RPMI8226 (cell line): ENCODE results near the gene LGI4.
"Not testable (repeated sequence)": the region's sequence is repeated elsewhere in the genome, so short reads cannot be mapped to it uniquely, and the experiment has no call there.

ENCODE experiments used
- DNase-seq: peaks from one replicate; pipeline ENCODE4 v3.0.0-alpha.2; 2015

The LGI4 gene

DNA sequence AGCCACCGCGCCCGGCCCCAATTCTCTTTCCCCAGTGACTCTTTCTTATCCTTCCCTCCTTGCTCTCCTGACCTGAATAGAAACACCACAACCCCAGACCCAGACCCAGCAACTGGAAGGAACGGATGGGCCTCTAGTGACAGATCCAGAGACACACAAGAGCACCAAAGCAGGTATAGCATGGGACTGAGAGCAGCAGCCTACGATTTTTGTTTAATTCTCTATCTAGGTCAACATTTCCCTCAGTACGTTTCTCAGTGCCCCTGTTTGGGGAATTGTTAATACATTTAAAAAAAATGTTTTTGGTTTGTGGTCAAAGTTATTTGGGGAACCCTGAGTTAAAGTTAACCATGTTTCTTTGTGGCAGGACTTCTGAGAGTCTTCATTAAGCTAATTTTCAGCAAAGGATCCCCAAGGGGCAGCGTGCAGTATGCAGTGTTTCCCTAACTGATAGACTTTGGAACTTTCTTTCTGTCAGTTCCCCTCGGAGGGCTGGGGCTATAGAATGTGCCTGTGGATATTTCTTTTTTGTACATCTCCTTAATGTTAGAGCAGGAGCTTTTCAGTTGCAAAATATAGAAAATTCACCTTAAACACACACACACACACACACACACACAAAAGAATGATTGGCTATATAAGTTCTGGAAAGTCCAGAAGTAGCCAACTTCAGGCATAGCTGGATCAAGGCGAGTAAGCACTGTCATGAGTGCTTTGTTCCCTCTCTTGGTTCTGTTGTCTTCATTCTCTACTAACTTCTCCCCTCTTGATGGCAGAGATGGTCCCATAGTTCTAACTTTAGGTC is 26.0 kb upstream of the LGI4 start:
- DNase-seq = no peak

DNA sequence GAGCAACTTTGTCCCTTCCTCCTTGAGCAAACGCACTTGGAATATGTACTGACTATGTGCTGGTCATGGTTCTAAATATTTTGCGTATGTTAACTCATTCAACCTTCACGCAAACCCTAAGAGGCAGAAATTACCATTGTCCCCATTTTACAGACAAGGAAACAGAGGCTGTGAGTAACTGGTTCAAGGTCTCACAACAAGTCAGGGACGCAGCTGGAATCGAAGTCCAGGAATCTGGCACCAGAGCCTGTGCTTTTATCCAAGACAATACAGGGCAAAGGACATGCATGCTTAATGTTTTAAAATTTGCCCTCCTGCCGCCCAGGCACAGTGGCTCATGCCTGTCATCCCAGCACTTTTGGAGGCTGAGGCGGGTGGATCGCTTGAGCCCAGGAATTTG is 24.7 kb upstream of the LGI4 start:
- no peak for DNase-seq

DNA sequence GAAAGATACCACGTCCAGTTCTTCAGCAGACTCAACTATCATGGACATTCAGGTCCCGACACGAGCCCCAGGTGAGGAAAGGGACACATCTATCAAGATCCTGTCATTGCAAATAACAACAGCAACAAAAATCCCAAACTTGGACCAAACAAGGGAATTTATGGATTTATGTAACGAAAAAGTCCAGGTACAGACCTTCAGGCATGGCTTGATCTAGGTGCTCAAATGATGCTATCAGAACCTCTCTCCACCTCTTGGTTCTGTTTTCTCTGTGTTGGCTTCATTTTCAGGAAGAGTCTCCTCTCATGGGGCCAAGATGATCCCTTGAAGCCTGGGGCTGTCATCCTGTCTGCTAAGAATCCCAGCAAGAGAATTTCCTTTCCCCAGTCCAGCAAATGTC is 22.6 kb upstream of the LGI4 start:
- DNase-seq = no peak

DNA sequence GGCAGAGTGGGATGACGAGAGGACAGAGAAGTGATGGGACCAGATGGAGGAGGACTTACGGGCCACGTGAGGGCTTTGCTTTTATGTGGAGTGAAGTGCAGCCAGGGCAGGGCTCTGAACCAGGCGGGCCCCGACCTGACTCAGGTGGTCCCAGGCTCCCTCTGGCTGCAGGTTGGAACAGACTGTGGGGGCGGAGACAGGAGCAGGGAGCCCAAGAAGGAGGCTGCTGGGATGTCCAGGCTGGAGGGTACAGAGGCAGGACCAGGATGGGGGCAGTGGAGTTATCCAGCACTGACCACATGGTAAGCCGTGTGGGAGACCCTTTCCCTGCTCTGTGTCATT is 21.8 kb upstream of the LGI4 start:
- DNase-seq = no peak

DNA sequence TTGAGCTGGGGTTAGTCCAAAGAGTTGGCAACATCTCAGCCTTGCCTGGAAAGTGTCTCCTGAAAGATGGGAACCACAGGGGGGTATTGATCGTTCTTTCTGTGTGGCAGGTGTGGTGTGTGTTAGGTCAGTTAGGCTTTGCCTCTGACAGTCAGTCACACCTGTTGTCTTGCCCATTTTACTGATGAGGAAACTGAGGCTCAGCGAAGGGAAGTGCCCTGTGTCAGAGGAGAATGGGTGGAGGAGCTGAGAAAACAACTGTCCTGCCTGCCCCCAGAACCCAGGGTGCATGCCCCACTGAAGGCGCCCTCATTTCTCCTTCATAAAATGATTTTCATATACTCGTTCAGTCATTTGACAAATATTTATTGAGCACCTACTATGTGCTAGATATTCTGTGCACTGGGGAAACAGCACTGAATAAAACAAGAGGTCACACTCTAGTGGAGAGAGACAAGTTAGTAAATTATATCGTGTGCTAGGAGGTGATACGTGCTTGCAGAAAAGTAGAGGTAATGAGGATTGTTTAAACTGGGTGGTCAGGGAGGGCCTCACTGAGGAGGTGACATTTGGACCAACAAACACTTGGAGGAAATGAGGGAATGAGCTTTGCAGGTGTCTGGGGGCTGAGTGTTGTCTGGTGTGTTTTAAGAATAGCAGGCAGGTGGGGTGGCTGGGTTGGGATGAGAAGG is 21.3 kb upstream of the LGI4 start:
- DNase-seq = no peak

DNA sequence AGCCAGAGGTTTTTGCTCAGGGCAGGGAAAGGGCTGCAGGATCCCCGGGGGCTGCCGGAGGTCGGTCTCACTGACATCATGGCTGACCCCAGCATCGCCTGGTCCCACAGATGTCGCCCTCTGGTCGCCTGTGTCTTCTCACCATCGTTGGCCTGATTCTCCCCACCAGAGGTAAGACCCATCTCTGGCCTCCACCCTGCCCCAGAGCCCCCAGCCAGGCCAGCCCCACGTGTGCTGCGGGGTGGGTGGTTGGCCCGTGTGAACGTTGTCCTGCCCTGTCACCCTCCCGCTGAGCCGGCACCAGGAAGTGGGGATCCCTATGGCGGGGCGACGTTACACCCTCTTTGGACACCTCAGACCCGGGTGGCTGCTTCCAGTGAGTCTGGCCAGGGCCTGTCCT is 20.6 kb upstream of the LGI4 start:
- no peak for DNase-seq

DNA sequence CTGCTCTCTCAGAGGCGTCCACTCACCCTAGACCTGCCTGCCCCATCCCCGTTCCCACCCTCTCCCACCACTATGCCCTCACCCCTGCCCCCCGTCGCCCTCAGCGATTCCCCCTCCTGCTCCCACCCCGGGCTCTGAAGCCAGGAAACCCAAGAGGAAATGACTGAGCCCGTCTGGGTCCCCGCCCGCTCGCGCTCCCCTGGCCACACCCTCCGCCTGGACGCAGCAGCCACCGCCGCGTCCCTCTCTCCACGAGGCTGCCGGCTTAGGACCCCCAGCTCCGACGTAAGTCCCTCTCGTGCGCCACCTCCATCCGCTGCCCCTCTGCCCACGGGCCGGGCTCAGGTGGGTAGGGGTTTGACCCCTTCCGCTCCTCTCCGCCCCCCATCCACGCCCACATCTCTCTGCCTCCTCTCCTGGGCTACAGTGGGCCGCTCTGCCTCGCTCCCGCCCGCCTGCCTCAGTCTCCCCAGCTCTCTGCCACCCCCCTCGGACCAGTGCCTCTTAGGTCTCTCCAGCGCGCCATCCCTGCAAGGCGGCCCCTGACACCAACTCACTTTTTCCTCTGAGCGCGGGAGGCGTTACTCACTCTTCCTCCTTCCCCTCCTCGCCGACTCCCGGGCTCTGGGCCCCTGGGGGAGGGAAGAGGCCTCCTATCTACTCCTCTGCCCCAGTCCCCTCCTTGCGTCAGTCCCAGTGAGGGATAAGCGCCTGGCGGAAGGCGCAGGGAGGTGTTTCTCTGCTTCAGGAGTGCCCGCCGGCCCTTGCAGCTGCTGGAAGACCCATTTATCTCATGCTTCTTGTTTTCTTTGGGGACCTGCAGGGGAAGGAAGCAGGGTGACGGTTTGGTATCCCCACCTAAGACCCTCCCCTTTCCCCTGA is 19.9 kb upstream of the LGI4 start, which contains the start of gene FXYD5:
TSS of gene FXYD5 (plus strand) at position 211 of the 882 bp plus-strand sequence. CDS start 816 bp downstream, outside the sequence.
- DNase-seq = peak; percentile 47

DNA sequence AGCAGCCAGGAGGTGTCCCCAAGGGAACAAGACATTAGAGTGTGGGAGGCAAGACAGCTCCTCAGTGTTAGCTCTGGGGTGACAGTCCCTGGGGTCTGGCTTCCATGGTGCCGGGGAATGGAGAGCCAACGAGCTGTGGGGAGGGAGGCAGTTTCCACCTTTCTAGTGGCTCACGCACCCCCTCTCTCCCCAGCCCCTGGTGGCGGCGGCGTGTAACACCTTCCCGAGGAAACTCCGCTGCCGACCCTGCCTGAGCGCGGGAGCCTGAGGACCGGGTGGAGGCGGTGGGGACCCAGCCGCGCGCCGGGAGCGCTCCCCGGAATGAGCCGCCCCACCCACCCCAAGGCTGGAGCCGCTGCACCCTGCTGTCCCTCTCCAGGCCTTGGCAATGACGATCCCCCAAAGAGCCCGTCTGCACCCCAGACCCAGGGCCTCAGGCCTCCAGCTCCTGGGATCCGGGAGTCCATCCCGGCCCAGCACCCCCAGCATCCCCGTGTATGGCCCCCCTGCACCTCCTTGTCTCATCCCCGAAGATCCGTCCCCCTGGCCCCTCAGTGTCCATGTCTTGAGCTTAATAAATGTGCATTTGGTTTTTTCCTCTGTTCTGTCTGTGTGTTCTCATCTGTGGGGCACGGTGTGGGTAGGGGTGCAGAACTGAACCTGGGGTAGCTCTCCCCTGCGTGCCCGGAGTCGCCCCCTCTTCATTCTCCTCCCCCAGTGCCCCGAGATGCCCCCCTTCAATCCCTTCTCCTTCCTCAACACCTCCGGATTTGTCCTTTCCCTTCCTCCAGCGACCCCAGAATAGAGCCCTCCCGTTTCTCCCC is 19.1 kb upstream of the LGI4 start:
- peak; percentile 64 for DNase-seq

DNA sequence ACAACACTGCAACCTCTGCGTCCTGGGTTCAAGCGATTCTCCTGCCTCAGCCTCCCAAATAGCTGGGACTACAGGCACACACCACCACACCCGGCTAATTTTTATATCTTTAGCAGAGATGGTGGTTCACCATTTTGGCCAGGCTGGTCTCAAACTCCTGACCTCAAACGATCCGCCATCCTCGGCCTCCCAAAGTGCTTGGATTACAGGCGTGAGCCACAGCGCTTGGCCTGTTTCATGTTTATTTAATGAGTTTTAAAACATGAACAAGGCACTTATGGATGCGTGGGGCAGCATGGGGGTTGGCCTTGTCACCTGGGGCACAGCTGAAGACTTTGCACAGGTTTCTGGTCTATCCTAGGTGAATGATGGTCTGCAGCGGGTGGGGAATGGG is 18.3 kb upstream of the LGI4 start:
- DNase-seq = not testable (repeated sequence)

DNA sequence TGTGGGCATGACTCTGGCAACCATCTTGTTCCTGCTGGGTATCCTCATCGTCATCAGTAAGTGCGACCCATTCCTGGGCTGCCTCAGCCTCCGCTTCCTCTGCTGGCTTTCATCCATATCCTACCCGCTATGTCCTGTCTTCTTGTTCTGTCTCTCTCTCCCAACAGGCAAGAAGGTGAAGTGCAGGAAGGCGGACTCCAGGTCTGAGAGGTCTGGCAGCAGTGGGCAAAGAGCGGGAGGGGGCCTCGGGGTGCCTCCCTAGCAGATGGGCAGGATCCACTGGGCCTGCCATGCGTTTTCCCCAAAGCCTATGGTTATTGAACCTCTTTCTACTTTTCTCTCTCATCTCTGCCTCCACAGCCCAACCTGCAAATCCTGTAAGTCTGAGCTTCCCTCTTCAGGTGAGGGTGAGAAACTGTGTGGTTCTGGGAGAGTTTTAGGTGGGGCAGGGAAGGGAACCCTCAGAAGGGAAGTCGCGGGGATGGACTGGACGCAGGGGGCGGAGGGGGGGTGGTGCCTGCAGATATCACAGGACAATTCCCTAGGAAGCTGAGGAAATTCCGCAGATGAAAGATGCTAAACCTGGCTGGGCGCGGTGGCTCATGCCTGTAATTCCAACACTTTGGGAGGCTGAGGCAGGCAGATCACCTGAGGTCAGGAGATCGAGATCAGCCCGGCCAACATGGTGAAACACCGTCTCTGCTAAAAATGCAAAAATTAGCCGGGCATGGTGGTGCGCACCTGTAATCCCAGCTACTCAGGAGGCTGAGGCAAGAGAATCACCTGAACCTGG is 16.6 kb upstream of the LGI4 start:
- no peak for DNase-seq

DNA sequence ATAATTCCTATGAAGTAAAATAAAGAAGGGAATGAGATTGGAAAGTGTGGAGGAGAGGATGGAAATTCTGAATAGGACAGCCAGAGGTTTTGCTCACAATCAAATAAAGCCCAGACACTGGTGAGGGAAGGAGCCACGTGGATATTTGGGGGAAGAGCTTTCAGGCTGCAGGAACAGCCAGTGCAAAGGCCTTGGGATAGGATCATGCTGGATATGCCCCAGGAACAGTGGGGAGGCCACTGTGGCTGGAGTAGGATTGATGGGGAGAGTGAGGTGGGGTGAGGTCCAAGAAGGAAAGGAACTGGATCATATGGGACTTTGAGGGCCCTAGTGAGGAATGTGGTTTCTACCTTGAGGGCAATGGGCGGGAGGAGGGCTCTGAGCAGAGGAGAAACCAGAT is 15.6 kb upstream of the LGI4 start:
- DNase-seq = no peak

DNA sequence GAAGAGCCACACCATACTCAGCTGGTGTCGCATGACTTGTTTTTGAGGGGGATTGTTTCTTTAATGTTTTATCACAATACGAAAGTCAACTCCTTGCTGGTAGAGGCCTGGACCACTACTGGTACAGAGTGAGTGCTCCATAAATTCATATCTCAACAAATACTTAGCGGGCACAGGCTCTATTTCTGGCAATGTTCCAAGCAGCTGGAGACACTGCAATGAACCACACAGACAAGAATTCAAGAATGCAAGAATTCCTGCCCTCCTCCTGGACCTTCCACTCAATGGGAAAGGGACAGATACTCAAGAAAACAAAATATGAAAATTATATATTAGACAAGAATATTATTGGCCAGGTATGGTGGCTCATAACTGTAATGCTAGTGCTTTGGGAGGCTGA is 14.6 kb upstream of the LGI4 start:
- no peak for DNase-seq

DNA sequence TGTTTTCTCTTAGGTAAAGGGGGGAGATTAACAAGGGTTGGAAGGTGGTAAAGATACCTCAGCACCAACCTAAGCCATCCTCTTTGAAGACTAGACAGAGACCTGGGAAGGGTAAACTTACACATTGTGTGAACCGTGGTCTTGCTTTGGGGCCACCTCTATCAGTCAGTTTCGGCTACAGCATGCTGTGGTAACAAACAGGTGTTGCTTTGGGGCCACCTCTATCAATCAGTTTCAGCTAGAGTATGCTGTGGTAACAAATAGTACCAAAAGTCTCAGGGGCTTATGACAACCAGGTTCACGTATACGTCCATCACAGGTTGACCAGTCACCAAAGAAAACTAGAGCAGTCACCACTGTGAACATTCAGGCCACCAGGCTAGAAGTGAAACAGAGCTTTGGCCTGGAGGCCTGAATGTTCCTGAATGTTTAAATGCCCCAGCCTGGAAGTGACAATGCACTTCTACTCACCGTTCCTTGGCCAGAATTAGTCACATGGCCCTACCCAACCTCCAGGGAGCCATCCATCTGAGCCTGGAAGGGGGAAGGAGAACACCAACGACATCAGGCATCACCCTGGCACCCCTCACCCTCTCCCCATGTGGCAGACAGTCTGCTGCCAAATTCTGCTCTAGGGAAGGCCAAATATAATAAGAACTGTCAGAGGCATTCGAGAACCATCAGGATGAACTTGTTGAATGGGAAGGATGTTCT is 12.0 kb upstream of the LGI4 start:
- no peak for DNase-seq

DNA sequence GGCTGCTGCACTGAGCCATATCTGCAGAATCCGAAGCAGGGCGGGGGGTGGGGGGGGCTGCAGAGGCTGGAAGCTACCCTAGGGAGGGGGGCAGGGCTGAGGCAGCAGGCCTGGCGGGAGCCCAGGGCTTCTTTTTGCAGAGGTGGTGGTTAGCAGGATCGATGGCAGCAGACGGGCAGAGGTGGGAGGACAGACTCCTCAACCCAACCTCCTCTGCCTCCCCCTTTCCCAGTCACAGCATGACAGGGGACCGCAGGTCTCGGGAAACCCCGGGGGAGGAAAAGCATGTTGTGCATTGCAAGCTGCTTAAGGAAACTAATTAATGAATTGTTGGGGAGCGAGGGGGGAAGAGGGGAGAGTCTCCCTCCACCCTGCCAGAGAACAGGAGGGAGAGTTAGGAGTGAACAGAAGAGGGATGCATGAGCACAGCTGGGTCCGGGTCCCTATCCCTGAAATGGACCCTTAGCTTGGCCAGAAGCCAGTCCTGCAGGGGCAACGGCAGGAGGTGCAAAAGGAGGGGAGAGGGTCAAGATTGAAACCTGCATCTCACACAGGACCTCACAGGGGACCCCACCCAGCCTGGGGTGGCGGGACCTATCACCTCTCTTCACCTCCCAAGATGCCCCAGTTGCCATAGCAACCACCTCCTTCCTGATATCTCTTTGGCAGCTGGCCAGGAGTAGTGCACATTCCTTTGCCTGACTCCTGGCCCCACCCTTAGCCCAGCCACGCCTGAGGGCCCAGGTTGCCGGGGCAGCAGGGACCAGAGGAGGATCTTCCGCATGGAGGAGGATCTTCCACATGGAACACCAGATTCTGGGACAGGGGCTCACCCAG is 10.0 kb upstream of the LGI4 start:
- DNase-seq = peak; percentile 61

DNA sequence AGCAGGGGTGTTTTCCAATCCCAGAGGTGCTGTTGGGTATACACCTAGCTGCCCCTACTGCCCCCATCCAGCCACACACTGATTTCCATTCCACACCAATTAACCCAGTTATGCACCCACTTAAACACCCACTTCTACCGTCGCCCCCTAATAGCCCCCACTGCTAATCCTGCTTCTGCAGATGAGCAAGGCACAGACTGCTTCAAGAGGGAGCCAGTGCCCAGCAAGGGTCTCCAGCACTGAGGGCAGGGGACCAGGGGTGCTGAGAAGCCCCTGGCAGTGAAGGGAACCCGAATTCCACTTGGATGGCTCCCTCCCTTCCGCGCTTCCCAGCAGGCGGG is 9.4 kb upstream of the LGI4 start:
- DNase-seq = no peak

DNA sequence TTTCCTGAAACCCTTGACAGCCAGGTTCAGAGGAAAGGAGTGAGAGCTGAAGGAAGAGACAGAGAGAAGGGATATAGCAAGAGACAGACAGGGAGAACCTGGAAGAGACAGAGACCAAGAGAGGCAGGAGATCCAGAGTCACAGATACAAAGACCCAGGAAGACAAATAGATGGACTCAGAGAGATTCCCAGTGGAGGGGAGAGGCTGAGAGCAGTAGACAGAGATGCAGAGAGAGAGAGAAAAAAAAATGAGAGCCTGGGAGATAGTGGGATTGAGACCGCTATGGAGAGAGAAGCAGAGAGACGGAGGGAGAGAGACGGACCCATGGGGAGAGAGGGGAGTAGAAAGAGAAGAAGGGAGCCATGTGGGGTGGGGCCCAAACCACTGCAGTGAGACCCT is 9.0 kb upstream of the LGI4 start:
- no peak for DNase-seq

DNA sequence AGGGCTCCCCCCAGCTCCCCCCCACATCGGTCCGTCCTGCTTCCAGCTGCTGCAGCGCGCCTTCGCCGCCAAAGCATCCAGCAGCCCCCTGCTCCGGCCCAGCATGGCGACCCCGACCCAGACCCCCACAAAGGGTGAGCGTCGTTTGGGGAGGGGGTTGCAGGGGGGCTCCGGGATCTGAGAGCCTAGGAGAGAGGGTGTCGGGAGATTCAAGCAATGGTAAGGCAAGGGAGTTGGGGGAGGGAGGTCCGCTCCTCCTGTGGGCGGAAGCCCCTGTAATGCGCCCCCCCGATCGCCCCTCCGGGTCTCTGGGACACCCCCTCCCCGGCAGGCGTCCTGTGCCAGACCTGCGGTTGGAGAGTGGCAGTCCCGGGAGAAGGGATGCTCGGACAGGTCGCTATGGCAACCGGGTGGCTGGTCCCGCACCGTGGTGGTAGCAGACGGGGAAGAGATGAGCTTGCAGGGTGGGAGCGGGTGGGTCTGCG is 8.4 kb upstream of the LGI4 start, which contains the start of gene FXYD7:
TSS of gene FXYD7 (plus strand) at position 25 of the 485 bp plus-strand sequence. CDS start at position 104, 79 bp downstream.
- no peak for DNase-seq

DNA sequence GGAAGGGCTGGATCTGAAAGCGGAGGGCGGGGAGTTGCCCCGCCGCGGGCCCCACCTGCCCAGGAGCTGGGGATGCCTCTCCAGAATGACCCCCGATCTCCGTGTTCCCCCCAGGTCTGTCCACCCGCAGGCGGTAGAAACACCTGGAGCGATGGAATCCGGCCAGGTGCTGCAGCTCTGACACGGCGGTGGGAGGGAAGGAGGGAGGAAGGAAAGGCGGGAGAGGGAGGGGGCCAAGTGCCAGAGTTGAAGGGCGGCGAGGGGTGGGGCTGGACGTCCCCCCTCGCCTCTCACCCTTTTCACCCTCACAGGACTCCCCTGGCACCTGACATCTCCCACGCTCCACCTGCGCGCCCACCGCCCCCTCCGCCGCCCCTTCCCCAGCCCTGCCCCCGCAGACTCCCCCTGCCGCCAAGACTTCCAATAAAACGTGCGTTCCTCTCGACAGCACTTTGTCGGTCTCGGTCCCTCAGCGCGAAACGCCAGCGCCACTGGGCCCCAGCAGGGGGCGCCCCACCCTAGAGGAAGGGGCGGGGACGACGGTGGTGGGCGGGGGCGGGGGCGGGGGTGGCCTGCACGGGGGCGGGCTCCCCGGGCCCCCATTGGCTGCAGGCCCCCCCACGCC is 7.9 kb upstream of the LGI4 start:
- DNase-seq = peak; percentile 56

DNA sequence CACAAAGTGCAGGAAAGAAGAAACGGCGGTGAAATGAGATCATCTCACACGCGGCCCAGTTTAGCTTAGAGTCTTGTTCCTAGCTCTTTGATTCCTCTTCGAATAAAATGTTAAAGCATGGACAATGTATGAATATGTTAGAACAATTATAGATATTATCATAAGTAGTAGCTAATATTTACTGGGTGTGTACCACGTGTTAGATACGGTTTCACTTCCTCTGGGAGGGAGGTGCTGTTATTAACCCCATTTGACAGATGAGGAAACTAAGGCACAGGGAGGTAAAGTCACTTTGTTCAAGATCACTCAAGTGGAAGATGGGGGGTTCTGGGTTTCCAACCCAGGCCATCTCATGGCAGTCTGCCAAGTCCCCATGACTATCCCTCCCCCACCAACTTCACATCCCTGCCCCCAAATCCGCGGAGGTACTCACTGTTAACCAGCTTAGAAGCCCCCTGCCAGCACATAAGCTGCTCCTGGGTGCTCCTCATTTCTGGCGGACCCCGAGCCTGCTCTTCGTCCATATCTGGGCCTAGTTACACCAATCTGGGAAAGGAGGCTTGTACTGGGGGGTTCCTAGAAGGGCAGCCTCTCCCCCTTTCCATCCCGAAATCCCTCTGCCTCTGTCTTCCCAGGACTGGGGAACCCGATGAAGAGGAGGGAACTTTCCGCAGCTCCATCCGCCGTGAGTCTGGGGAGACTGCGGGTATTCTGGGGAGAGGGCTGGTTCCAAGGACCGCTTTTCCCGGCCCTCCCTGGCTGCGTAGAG is 7.2 kb upstream of the LGI4 start:
- no peak for DNase-seq
